HFFc6 (cell line): ENCODE measurements around the gene DLG2. TPM values are rescaled to one million over a fixed set of nuclear protein-coding genes. Genes with fewer than 3 reads are reported as not detected.
A peak's percentile ranks its signal among the peaks of the same experiment; 100 is the strongest.

Experiments used
- DNase-seq: peaks from one replicate; pipeline ENCODE4 v3.0.0-alpha.2; 2018
- H3K27ac Mint-ChIP-seq: 2 replicates; pipeline ENCODE4 v1.8.0; 2020; ENCODE audit warnings: mild to moderate bottlenecking, mixed read lengths
- H3K27me3 Mint-ChIP-seq: 2 replicates; pipeline ENCODE4 v1.8.0; 2021; ENCODE audit warnings: mild to moderate bottlenecking, moderate library complexity, mixed read lengths; ENCODE audit not compliant: insufficient read depth
- H3K36me3 Mint-ChIP-seq: 2 replicates; pipeline ENCODE4 v1.8.0; 2021; ENCODE audit warnings: low read depth, mixed read lengths
- H3K4me1 Mint-ChIP-seq: 2 replicates; pipeline ENCODE4 v1.8.0; 2020; ENCODE audit warnings: low read depth, mixed read lengths
- H3K4me3 Mint-ChIP-seq: 2 replicates; pipeline ENCODE4 v1.8.0; 2020; ENCODE audit warnings: mild to moderate bottlenecking, moderate library complexity, mixed read lengths
- H3K9me3 Mint-ChIP-seq: 2 replicates; pipeline ENCODE4 v1.8.0; 2020; ENCODE audit warnings: mild to moderate bottlenecking, mixed read lengths
- CTCF ChIP-seq: fragments of 200-600 bp; sonication (generic); IDR thresholded peaks from 2 replicates; pipeline ENCODE4 v1.5.0; 2021; ENCODE audit warnings: antibody characterized with exemption, mild to moderate bottlenecking
- total RNA-seq, 6 experiments: library from RNA; stranded (reverse); fragmentation: NEBNext Ultra II Directional; extraction: Animal tissue kit (Norgen Biotek cat#: 25700); gene quantifications; 2 replicates in 1 of 6; 3 replicates in 5 of 6; pipeline ENCODE4 v1.2.3, GENCODE V29; 2021

The DLG2 gene
- total RNA-seq, 6 experiments from 2014 or later = 0.39 to 1.00 (median 0.80) TPM; not detected in 1

GRCh38 chr11:84865257-84865656 is 761.9 kb downstream of the DLG2 start:
- no peaks in the 10 kb centered on the region for H3K27me3 Mint-ChIP-seq
- no peaks in the 10 kb centered on the region for H3K9me3 Mint-ChIP-seq
- TF ChIP-seq CTCF = no peak
- no peak for DNase-seq
- H3K27ac Mint-ChIP-seq = no peak overlapping the region
- peak overlapping the region; percentile 13; the same call in 1 of the 2 replicates for H3K4me3 Mint-ChIP-seq
- peaks cover 31% of the 10 kb centered on the region for H3K4me1 Mint-ChIP-seq
- H3K36me3 Mint-ChIP-seq = no peaks in the 10 kb centered on the region

- TF ChIP-seq CTCF = no peak
- Mint-ChIP-seq H3K4me3 (no peak overlapping the region), H3K36me3 (no peaks in the 10 kb centered on the region), H3K4me1 (peaks cover 50% of the 10 kb centered on the region), H3K9me3 (no peaks in the 10 kb centered on the region; the same call in 1 of the 2 replicates), H3K27me3 (no peaks in the 10 kb centered on the region), H3K27ac (peak overlapping the region; percentile 6; the same call in 1 of the 2 replicates)
- DNase-seq = no peak
Measured at GRCh38 chr11:84857746-84858145, 769.4 kb downstream of the DLG2 start.

GRCh38 chr11:84855508-84856245 is 771.5 kb downstream of the DLG2 start:
- H3K27me3 Mint-ChIP-seq = no peaks in the 10 kb centered on the region
- no peak for TF ChIP-seq CTCF
- H3K4me1 Mint-ChIP-seq = peaks cover 50% of the 10 kb centered on the region
- DNase-seq = peak; percentile 29
- no peaks in the 10 kb centered on the region for H3K36me3 Mint-ChIP-seq
- H3K27ac Mint-ChIP-seq = peak overlapping the region; percentile 76
- H3K4me3 Mint-ChIP-seq = peak overlapping the region; percentile 58
- H3K9me3 Mint-ChIP-seq = no peaks in the 10 kb centered on the region; the same call in 1 of the 2 replicates

GRCh38 chr11:84854498-84854880 is 772.7 kb downstream of the DLG2 start:
- H3K27me3 Mint-ChIP-seq = no peaks in the 10 kb centered on the region

DNA sequence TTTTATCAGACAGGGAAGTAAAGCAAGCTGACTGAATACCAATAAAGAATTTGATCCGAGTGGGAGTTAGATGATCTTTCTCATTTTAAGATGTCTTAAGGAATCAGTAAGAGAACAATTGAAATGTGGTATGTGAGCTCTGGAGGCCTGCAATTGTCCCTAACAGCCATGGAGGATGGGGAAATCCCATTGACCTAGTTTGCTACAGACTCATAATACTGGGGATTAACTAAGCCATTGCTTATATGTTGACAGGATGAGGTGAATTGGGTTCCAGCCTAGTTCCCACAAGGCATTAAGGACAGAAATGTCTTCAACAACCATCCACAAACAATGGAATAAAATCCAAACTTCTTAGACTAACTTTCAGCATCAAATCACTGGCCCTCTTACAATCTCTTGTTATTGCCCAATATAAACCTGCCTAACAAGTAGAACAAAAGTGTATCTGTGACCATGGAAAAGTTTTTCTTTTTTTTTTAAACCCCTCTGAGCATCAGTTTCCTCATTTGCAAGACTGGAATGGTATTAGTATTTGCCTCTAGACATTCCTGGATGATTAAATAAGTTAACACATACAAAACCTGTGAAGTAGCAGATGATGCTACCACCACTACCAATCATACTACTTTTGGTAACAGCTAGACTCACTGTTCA is 773.2 kb downstream of the DLG2 start:
- DNase-seq = no peak
- no peak for TF ChIP-seq CTCF
- Mint-ChIP-seq H3K4me1 (peaks cover 50% of the 10 kb centered on the region), H3K27me3 (no peaks in the 10 kb centered on the region), H3K36me3 (no peaks in the 10 kb centered on the region), H3K4me3 (no peak overlapping the region), H3K9me3 (no peaks in the 10 kb centered on the region; the same call in 1 of the 2 replicates), H3K27ac (0 out of 2 replicates have a peak overlapping the region, but pooled peaks have one; percentile 20)

More at GRCh38 chr11:84854498-84854880, 772.7 kb downstream of the DLG2 start:
- Mint-ChIP-seq H3K4me3 (no peak overlapping the region), H3K36me3 (no peaks in the 10 kb centered on the region), H3K27ac (peak overlapping the region; percentile 20; the same call in 1 of the 2 replicates), H3K4me1 (peaks cover 50% of the 10 kb centered on the region), H3K9me3 (no peaks in the 10 kb centered on the region; the same call in 1 of the 2 replicates)
- DNase-seq = no peak
- TF ChIP-seq CTCF = no peak
